ENCODE results near the gene INF2. TPM values are rescaled to one million over a fixed set of nuclear protein-coding genes. Genes with fewer than 3 reads are reported as not detected.
"Not testable (repeated sequence)": the region's sequence is repeated elsewhere in the genome, so short reads cannot be mapped to it uniquely, and the experiment has no call there.

INF2 gene
- total RNA-seq, 2 donors from 2014 or later: 162 to 264 TPM

DNA sequence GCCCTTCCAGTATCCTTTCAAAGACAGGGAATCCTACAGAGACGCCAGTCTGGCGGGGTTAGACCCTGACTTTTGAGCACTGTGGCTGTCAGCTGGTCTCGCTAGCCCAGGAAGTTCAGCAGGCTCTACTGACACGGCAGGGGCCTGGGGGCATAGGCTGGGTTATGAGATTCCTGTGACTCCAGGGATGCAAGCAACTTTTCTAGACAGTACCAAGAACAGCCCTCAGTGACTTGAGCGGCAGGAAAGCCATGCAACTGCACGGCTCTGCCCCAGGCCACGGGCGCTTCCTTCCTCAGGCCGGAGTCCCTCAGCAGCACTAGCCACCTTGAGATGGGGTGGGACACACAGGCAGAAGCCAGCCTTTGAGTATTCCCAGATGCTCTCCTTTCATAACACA lies 58.5 kb downstream of the INF2 start:
- Histone ChIP-seq H3K27ac (peak overlapping the region; percentile 37), H3K27me3 (no peaks in the 10 kb centered on the region), H3K4me1 (peaks cover 19% of the 10 kb centered on the region)

GRCh38 chr14:104749111-104749649 lies 59.8 kb downstream of the INF2 start:
- Histone ChIP-seq H3K27ac (no peak overlapping the region), H3K4me1 (peaks cover 21% of the 10 kb centered on the region)

More for the DNA sequence above, 58.5 kb downstream of the INF2 start:
- Histone ChIP-seq H3K9me3 (no peaks in the 10 kb centered on the region), H3K4me3 (no peak overlapping the region), H3K9ac (ENCODE audit: low read depth in 2 of 2, low read length in 2 of 2) (no peak overlapping the region), H3K36me3 (no peaks in the 10 kb centered on the region)
- TF ChIP-seq CTCF (IDR thresholded peaks at IDR 0.05): no peak
- no peak for DNase-seq
- intact Hi-C loops (cut with DNase I): no loop called here

DNA sequence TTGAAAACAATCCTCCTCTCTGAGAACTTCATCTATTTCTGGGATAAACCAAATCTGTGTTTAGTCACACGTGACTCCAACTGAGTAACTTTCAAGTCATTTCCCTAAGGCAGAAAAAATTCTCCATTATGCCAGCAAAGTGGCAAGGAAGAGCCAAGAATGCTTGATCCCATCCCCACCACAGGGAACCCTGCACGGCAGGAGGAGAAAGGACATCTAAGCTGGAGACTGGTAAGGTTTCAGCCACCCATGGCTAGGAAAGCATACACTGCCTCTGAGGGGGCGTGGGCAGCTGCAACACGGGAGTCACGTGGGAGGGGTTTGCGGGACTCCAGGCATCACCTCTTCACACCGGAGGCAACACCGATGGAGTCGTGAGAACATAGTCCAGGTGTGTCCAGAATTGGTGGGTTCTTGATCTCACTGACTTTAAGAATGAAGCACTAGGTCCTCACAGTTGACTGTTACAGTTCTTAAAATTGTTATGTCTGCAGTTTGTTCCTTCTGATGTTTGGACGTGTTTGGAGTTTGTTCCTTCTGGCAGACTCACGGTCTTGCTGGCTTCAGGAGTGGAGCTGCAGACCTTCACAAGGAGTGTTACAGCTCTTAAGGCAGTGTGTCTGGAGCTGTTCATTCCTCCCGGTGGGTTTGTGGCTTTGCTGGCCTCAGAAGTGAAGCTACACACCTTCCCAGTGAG lies 60.8 kb downstream of the INF2 start:
- TF ChIP-seq CTCF (IDR thresholded peaks at IDR 0.05): no peak
- H3K36me3 ChIP-seq: no peaks in the 10 kb centered on the region
- H3K27me3 ChIP-seq: no peaks in the 10 kb centered on the region
- H3K9me3 ChIP-seq: no peaks in the 10 kb centered on the region
- H3K4me3 ChIP-seq: no peak overlapping the region
- H3K4me1 ChIP-seq: peaks cover 23% of the 10 kb centered on the region
- H3K27ac ChIP-seq: no peak overlapping the region
- no peak overlapping the region for H3K9ac ChIP-seq (ENCODE audit: low read depth in 2 of 2, low read length in 2 of 2)
- intact Hi-C loops (cut with DNase I): no loop called here
- DNase-seq: no peak

More at GRCh38 chr14:104749111-104749649, 59.8 kb downstream of the INF2 start:
- H3K36me3 ChIP-seq: no peaks in the 10 kb centered on the region
- DNase-seq: peak; percentile 77
- no peak overlapping the region for H3K4me3 ChIP-seq
- intact Hi-C loops (cut with DNase I): no loop called here
- TF ChIP-seq CTCF (IDR thresholded peaks at IDR 0.05): no peak
- no peaks in the 10 kb centered on the region for H3K27me3 ChIP-seq
- peak overlapping the region; percentile 12 to 47 for H3K9ac ChIP-seq (ENCODE audit: low read depth in 2 of 2, low read length in 2 of 2)
- H3K9me3 ChIP-seq: no peaks in the 10 kb centered on the region

DNA sequence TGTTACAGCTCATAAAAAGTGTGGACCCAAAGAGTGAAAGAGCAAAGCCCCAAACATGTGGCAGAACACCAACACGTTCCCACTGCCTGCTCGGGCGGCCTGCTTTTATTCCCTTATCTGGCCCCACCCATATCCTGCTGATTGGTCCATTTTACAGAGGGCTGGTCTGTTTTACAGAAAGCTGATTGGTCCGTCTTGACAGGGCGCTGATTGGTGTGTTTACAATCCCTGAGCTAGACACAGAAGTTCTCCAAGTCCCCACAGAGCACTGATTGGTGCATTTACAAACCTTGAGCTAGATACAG lies 61.3 kb downstream of the INF2 start:
- H3K27ac ChIP-seq; H3K36me3 ChIP-seq; H3K9ac ChIP-seq (ENCODE audit: low read depth in 2 of 2, low read length in 2 of 2); H3K9me3 ChIP-seq; intact Hi-C loops (cut with DNase I); DNase-seq; H3K4me3 ChIP-seq; H3K27me3 ChIP-seq: not testable (repeated sequence)
- H3K4me1 ChIP-seq: peaks cover 23% of the 10 kb centered on the region

DNA sequence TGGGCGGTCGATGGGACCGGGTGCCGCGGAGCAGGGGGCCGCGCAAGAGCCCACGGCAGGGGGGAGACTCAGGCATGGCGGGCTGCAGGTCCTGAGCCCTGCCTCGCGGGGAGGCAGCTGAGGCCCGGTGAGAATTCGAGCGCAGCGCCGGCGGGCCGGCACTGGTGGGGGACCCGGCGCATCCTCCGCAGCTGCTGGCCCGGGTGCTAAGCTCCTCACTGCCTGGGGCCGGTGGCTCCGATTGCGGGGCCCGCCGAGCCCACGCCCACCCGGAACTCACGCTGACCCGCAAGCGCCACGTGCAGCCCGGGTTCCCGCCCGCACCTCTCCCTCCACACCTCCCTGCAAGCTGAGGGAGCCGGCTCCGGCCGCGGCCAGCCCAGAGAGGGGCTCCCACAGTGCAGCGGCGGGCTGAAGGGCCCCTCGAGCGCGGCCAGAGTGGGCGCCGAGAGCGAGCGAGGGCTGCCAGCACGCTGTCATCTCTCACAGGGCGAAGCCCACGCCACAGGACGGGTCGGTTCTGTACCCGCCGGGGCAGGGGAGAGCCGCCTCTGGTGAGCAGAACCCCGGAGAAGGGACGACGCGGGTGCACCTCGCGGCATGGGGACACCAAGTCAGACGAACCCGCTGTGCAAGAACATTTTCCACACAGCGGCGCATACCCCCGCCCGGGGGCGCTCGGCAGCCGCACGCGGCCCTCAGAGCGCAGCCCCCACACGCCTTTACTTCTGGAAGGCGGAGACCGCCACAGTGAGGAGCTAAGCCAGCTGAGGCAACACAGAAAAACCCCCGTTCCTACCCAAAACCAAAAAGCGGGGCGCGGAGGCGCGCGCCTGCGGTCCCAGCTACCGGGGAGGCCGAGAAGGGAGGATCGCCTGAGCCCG lies 62.4 kb downstream of the INF2 start:
- intact Hi-C loops (cut with DNase I): no loop called here
- no peaks in the 10 kb centered on the region for H3K9me3 ChIP-seq
- no peaks in the 10 kb centered on the region for H3K27me3 ChIP-seq
- peak overlapping the region; percentile 61 for H3K27ac ChIP-seq
- no peaks in the 10 kb centered on the region for H3K36me3 ChIP-seq
- peak overlapping the region; percentile 44 for H3K4me3 ChIP-seq
- peak overlapping the region; percentile 61 for H3K9ac ChIP-seq (ENCODE audit: low read depth in 2 of 2, low read length in 2 of 2)
- DNase-seq: no peak
- peaks cover 23% of the 10 kb centered on the region for H3K4me1 ChIP-seq
- TF ChIP-seq CTCF (IDR thresholded peaks at IDR 0.05): no peak

DNA sequence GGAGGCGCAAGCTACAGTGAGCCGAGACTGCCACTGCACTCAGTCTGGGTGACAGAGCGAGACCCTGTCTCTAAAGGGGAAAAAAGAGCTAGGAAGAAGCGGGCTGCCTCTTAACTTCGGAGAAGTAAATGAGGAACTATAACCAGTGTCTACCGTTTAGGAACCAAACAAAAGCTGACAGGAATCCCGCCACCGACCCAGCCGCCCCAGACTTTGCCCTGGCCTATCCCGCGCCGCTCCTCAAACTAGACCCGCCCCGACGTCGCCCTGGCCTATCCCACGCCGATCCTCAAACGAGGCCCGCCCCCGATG lies 63.0 kb downstream of the INF2 start:
- H3K36me3 ChIP-seq: no peaks in the 10 kb centered on the region
- no peak for DNase-seq
- H3K9me3 ChIP-seq: no peaks in the 10 kb centered on the region
- peak overlapping the region; percentile 61 for H3K9ac ChIP-seq (ENCODE audit: low read depth in 2 of 2, low read length in 2 of 2)
- peak overlapping the region; percentile 44 for H3K4me3 ChIP-seq
- no peak for TF ChIP-seq CTCF (IDR thresholded peaks at IDR 0.05)
- H3K4me1 ChIP-seq: peaks cover 23% of the 10 kb centered on the region
- H3K27ac ChIP-seq: peak overlapping the region; percentile 61
- intact Hi-C loops (cut with DNase I): no loop called here
- no peaks in the 10 kb centered on the region for H3K27me3 ChIP-seq
